WTC11 (cell line): ENCODE results near the gene PCBP3.

Source experiments
- ETV6 ChIP-seq: sonication (generic); formaldehyde crosslinking; IDR thresholded peaks from 2 replicates; pipeline ENCODE4 v1.8.1; 2022; ENCODE audit warnings: mild to moderate bottlenecking, missing genetic modification reagents
- NFYB ChIP-seq: sonication (generic); formaldehyde crosslinking; conservative IDR thresholded peaks from 2 replicates; pipeline ENCODE4 v1.8.0; 2022; ENCODE audit warnings: low read depth, missing genetic modification reagents
- NR2C2 ChIP-seq: sonication (generic); formaldehyde crosslinking; IDR thresholded peaks from 2 replicates; pipeline ENCODE4 v1.8.0; 2022; ENCODE audit warnings: mild to moderate bottlenecking, missing genetic modification reagents
- TEAD4 ChIP-seq: sonication (generic); formaldehyde crosslinking; IDR thresholded peaks from 2 replicates; pipeline ENCODE4 v1.8.0; 2022; ENCODE audit warnings: mild to moderate bottlenecking, missing genetic modification reagents
- ZNF121 ChIP-seq: sonication (generic); formaldehyde crosslinking; IDR thresholded peaks from 2 replicates; pipeline ENCODE4 v1.8.0; 2023; ENCODE audit warnings: missing genetic modification reagents
- TF ChIP-seq, protein P1 (sequence below): fragments of 200-600 bp; IDR thresholded peaks from 2 replicates; pipeline ENCODE4 v1.8.0; 2022; ENCODE audit warnings: antibody characterized with exemption
- TF ChIP-seq, protein P2 (sequence below): sonication (generic); formaldehyde crosslinking; conservative IDR thresholded peaks from 2 replicates; pipeline ENCODE4 v1.8.1; 2022; ENCODE audit warnings: mild to moderate bottlenecking, missing genetic modification reagents
- TF ChIP-seq, protein P3 (sequence below): sonication (generic); formaldehyde crosslinking; IDR thresholded peaks from 2 replicates; pipeline ENCODE4 v1.8.1; 2023; ENCODE audit warnings: mild to moderate bottlenecking, moderate library complexity, missing genetic modification reagents
- TF ChIP-seq, protein P4 (sequence below): sonication (generic); formaldehyde crosslinking; IDR thresholded peaks from 2 replicates; pipeline ENCODE4 v1.8.0; 2023; ENCODE audit warnings: missing genetic modification reagents
- TF ChIP-seq, protein P5 (sequence below): sonication (generic); formaldehyde crosslinking; IDR thresholded peaks from 2 replicates; pipeline ENCODE4 v1.8.0; 2022; ENCODE audit warnings: mild to moderate bottlenecking, missing genetic modification reagents

DNA sequence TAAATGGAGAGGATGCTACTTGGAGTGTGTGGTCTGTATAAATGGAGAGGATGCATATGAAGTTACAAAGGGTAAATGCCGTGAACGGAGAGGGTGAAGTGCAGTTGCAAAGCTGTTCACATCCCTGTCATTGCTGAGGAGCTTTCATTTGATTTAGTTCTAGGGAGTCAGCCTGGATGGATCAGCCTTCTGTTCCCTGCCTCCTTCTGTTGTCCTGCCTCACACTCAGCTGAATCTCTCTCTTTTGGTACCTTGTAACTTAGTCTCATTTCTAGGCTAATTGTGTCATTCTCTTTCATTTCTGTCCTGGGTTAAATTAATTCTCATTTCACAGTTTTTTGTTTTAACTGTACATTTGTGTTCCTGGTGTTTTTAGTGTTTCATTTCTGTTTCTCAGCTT lies 204.8 kb downstream of the PCBP3 start:
- TF ChIP-seq, protein P1, sequence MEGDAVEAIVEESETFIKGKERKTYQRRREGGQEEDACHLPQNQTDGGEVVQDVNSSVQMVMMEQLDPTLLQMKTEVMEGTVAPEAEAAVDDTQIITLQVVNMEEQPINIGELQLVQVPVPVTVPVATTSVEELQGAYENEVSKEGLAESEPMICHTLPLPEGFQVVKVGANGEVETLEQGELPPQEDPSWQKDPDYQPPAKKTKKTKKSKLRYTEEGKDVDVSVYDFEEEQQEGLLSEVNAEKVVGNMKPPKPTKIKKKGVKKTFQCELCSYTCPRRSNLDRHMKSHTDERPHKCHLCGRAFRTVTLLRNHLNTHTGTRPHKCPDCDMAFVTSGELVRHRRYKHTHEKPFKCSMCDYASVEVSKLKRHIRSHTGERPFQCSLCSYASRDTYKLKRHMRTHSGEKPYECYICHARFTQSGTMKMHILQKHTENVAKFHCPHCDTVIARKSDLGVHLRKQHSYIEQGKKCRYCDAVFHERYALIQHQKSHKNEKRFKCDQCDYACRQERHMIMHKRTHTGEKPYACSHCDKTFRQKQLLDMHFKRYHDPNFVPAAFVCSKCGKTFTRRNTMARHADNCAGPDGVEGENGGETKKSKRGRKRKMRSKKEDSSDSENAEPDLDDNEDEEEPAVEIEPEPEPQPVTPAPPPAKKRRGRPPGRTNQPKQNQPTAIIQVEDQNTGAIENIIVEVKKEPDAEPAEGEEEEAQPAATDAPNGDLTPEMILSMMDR, result no peak
- TF ChIP-seq, protein P2, sequence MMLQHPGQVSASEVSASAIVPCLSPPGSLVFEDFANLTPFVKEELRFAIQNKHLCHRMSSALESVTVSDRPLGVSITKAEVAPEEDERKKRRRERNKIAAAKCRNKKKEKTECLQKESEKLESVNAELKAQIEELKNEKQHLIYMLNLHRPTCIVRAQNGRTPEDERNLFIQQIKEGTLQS (CRISPR knock-in tag), result no peak
- no peak for TF ChIP-seq ZNF121 (CRISPR knock-in tag)
- TF ChIP-seq, protein P3, sequence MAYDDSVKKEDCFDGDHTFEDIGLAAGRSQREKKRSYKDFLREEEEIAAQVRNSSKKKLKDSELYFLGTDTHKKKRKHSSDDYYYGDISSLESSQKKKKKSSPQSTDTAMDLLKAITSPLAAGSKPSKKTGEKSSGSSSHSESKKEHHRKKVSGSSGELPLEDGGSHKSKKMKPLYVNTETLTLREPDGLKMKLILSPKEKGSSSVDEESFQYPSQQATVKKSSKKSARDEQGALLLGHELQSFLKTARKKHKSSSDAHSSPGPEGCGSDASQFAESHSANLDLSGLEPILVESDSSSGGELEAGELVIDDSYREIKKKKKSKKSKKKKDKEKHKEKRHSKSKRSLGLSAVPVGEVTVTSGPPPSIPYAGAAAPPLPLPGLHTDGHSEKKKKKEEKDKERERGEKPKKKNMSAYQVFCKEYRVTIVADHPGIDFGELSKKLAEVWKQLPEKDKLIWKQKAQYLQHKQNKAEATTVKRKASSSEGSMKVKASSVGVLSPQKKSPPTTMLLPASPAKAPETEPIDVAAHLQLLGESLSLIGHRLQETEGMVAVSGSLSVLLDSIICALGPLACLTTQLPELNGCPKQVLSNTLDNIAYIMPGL, result no peak
- TF ChIP-seq, protein P4, sequence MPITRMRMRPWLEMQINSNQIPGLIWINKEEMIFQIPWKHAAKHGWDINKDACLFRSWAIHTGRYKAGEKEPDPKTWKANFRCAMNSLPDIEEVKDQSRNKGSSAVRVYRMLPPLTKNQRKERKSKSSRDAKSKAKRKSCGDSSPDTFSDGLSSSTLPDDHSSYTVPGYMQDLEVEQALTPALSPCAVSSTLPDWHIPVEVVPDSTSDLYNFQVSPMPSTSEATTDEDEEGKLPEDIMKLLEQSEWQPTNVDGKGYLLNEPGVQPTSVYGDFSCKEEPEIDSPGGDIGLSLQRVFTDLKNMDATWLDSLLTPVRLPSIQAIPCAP, result no peak
- TF ChIP-seq TEAD4, result no peak
- TF ChIP-seq NFYB (CRISPR knock-in tag), result no peak
- no peak for TF ChIP-seq ETV6 (CRISPR knock-in tag)
- no peak for TF ChIP-seq NR2C2 (CRISPR knock-in tag)
- TF ChIP-seq, protein P5, sequence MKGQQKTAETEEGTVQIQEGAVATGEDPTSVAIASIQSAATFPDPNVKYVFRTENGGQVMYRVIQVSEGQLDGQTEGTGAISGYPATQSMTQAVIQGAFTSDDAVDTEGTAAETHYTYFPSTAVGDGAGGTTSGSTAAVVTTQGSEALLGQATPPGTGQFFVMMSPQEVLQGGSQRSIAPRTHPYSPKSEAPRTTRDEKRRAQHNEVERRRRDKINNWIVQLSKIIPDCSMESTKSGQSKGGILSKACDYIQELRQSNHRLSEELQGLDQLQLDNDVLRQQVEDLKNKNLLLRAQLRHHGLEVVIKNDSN (CRISPR knock-in tag), result no peak
